NCI-H1092 treated with DMSO at 0.1 percent for 48 hours (cell line): ENCODE data around the gene KTN1.

Source experiments
- DNase-seq: peaks from one replicate; lab custom pipeline; 2025; lab: John Stamatoyannopoulos, UW

The KTN1 gene

DNA sequence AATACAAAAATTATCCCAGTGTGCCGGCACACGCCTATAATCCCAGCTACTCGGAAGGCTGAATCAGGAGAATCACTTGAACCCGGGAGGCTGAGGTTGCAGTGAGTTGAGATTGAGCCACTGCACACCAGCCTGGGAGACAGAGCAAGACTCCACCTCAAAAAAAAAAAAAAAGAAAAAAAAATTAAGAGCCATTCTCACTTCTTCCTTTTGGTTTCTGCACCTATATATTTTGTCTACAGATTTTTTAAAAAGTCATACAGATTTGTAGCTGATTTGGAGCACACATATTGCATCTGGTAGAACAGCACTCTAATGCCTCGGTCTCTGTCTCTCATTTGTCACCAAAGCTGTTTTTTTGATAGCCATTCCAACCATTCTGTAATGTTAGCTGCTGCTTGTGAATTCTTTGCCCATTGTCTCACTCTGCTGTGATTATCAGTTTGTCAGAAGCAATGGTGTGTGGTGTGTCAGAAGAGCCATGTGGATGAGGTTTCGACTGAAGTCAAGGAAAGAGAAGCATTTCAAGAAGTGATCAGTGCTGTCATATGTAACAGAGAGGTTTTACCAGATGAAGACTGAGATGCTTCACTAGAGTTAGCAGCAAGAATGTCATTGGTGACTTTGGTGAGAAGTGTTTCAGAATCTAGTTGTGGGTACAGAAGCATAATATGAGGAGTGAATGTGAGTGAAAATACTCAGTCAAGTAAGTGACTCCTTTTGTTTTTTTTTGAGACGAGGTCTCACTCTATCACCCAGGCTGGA, 8.7 kb upstream of the KTN1 start:
- DNase-seq: no peak

DNA sequence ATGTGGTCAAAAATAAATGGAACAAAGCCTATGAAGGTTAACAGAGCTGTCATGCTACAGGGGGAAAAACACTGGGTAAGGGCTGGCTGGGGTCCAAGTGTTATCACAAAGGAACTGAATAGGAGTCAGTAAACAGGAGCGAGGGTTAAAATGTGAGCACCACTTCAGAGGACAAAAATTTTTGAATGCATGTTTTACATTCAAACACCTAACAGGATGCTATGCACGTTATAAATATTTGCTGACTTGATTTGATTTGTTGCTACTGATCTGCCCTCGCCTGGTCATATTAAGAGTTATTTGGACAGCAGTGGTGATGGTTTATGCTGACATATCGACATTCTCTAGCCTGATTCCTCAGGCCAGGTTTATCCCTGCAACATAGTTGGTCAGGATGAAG, 7.4 kb upstream of the KTN1 start:
- peak; percentile 87 for DNase-seq

DNA sequence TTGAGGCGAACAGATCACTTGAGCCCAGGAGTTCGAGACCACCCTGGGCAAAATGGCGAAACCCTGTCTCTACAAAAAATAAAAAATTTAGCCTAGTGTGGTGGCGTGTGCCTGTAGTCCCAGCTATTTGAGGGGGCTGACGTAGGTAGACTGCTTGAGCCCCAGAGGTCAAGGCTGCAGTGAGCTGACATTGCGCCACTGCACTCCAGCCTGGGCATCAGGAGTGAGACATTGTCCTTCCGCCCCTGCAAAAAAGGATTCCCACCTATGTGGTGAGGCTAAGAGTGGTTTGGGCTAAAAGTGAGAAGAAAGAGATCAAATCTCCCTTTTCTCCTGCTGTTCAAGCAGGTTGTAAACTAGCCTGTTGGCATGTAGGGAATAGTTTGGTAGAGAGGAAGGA, 5.0 kb upstream of the KTN1 start:
- no peak for DNase-seq

- no peak for DNase-seq
These were observed 2.8 kb upstream of the KTN1 start for GRCh38 chr14:55577229-55577628.

GRCh38 chr14:55578511-55578910, 1.5 kb upstream of the KTN1 start:
- DNase-seq: no peak

GRCh38 chr14:55580470-55581341, 699 bp downstream of the KTN1 start:
- peak; percentile 30 for DNase-seq

GRCh38 chr14:55581342-55581771, 1.4 kb downstream of the KTN1 start:
- DNase-seq: no peak

DNA sequence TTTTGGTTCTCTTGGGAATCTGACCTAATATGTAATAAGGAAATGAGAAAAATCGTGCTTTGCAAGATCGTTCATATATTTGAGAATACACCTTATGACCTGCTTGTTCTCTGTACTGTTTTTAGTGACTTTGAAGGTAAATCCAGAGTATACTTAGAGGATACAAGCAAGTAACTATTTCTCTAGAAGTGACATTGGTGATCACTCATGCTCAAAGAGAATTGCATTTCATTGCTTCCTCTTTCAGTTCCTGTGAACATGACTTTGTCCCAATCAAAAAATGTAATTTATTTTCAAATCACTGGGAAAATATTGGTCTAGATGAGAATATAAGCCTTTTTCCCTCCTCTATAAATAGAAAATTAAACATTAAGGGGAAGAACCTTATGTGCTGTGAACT, 2.7 kb downstream of the KTN1 start:
- no peak for DNase-seq

GRCh38 chr14:55583942-55584468, 4.0 kb downstream of the KTN1 start:
- no peak for DNase-seq

- DNase-seq: no peak
These were observed 5.8 kb downstream of the KTN1 start for GRCh38 chr14:55585854-55586253.

DNA sequence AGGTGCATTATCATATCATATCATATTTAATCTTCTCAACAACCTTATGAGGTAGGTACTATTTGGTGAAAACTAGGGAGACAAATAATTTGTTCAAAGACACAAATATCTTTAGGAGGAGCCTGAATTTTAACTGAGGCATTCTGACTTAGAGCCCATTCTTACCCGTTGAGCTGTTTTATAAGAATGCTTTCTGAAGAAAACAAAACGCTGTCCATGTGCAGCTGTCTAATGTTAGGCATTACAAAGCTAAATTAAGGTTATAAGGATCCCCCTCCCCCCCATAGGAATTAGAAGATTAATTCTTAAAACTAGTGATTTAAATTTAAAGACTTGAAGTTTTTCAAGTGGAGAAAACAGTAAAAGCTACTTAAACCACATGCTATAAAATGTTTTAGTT, 6.4 kb downstream of the KTN1 start:
- no peak for DNase-seq

DNA sequence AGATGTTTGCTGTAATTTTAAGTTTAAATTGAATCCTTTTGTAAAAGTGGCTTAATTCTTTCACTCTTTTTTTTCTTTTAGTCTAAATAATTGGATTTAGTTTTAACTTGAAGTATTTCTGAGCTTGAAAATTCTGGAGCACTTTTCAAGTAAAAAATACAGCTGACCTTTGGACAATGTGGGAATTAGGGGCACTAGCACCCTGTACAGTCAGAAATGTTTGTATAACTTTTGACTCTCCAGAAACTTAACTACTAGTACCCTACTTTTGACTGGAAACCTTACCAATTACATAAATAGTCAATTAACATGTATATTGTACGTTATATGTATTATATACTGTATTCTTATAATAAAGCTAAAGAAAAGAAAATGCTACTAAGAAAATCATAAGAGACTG, 7.8 kb downstream of the KTN1 start:
- no peak for DNase-seq

GRCh38 chr14:55588259-55588699, 8.3 kb downstream of the KTN1 start:
- no peak for DNase-seq

GRCh38 chr14:55589171-55589570, 9.2 kb downstream of the KTN1 start:
- no peak for DNase-seq

- DNase-seq: no peak
These were observed 12.4 kb downstream of the KTN1 start for GRCh38 chr14:55592436-55592835.

DNA sequence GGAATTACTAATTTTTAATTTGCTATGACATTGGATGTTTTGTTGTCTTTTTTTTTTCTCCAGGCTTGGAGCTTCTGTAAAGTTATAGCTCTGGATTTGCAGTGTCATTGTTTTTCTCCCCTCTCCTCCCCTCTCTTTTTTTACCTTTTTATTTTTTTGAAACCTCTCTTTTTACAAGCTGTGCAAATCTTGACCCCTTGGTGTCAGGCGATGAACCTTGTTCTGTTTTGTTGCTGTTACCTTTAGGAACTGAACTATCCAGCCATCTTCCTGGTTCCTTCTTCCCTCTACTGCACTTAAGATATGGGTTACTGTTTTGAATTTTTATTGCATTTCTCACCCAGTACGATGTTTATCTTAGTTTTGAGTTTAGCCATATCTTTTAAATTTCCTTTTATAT, 13.7 kb downstream of the KTN1 start:
- no peak for DNase-seq

- no peak for DNase-seq
These were observed 19.4 kb downstream of the KTN1 start for GRCh38 chr14:55599250-55599879.

DNA sequence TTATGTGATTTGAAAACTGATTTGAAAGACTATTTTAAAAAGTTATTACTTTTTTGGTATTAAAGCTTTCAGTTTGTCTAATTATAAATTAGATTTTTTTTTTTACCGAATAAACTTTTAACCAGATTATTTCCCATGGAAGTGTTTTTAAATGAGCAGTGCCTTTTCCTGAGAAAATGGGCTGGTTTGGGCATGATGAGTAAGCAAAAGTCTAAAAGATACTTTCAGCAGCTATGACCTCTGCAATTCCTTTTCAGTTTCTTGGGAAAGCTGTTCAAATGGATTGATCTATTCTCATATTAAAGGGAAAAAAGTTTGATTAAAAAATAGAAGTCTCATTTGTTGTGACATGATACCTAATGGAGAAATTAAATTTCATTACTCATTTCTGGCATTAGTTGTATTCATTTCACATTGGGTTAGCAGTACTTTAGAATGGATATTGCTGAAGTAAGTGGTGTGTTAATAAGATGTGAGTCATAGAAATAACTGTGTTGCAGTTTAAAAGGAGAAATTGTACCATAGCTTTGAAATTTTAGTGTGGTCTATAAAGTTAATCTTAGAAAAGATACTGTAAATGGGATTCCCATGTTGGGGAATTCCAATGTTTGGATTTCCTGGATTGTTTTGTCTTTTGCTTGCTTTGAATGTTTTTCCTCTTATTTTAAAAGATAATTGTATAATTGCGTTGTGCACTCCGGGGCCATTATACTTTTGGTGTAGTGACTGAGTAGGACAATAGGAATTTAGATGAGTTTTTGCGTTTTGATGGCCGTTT, 21.0 kb downstream of the KTN1 start:
- no peak for DNase-seq

DNA sequence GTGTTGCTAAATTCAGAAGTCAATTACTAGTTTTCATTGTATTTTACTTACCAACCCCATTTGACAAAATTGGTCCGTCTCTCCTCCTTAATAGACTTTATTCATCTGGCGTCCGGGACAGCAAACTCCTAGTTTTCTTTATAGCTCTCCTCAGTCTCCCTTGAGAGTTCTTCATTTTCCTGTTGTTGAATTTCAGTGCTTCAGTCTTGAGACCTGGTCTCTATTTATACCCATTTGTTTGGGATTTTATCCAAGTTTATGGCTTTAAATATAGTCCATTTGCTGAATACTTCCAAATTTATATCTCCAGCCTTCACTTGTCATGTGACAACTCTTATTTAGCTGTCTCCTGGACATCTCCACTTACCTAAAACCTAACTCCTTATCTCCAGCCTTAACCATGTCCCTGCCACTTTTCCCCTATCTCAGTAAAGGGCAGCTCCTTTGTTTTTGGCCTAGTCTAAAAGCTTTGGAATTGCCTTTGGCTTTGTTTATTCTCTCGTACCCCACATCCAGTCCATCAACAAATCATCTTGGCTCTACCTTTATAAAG, 23.5 kb downstream of the KTN1 start:
- no peak for DNase-seq

DNA sequence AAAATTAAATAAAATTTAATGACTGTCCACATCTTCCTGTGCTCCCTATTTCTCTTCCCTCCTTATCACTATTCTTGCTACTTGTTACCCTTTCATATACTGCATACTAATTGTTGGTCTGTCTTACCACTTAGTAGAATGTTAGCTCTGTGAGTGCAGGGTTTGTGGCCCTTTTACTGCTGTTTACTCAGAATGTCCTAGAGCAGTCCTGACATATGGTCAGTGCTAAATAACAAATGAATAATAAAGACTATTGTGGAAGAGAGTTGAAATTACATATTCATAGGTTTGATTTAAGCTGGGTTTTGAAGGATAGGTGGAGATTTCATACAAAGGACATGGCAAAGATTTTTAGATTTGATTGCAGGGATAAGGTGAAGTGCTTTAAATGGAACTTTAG, 24.5 kb downstream of the KTN1 start:
- DNase-seq: no peak

DNA sequence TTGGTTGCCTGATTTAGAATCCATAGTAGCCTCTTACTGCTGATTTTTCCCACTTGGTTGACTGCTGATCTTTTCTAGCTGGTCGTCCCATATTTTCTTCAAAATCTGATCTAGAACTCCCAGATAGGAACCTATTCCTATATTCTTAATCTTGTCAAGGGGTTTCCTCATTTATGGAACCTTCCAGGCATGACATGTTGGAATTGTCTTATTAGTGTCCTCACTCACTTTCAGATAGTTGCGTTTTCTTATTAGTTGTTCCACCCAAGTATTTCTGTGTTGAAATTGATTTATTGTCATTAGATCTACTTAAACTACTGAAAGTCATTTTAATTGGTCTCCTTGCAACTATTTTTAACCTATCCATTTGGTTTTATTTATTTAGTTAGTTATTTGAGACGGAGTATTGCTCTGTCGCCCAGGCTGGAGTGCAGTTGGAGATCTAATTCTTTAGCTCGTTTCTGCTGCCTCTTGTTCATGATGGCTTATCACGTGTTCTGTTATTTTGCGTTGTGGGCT, 25.0 kb downstream of the KTN1 start:
- DNase-seq: no peak
